Stimulated activated naive CD8-positive, alpha-beta T cell treated with anti-CD3 and anti-CD28 coated beads, Interleukin-15, Interleukin-2, amounts not matched to agents 100 ng/mL and 50 ng/mL, for 24 hours (primary cell): ENCODE data around the gene KAZN.

Source experiments
- H3K27ac Mint-ChIP-seq: one replicate; pipeline ENCODE4 v1.8.0; 2021; ENCODE audit warnings: mild to moderate bottlenecking, mixed read lengths
- H3K27me3 Mint-ChIP-seq: one replicate; pipeline ENCODE4 v1.8.0; 2021; ENCODE audit warnings: mixed read lengths
- H3K36me3 Mint-ChIP-seq: one replicate; pipeline ENCODE4 v1.8.0; 2021; ENCODE audit warnings: low read depth, mixed read lengths
- H3K4me1 Mint-ChIP-seq: one replicate; pipeline ENCODE4 v1.8.0; 2021; ENCODE audit warnings: low read depth, mixed read lengths
- H3K4me3 Mint-ChIP-seq: one replicate; pipeline ENCODE4 v1.8.0; 2021; ENCODE audit warnings: mild to moderate bottlenecking, mixed read lengths
- H3K9me3 Mint-ChIP-seq: one replicate; pipeline ENCODE4 v1.8.0; 2021; ENCODE audit warnings: mixed read lengths

KAZN gene

GRCh38 chr1:15060104-15060503 is 461.6 kb downstream of the KAZN start:
- Mint-ChIP-seq H3K27me3 (no peaks in the 10 kb centered on the region), H3K27ac (no peak overlapping the region), H3K4me3 (no peak overlapping the region), H3K9me3 (no peaks in the 10 kb centered on the region), H3K36me3 (no peaks in the 10 kb centered on the region), H3K4me1 (no peaks in the 10 kb centered on the region)

DNA sequence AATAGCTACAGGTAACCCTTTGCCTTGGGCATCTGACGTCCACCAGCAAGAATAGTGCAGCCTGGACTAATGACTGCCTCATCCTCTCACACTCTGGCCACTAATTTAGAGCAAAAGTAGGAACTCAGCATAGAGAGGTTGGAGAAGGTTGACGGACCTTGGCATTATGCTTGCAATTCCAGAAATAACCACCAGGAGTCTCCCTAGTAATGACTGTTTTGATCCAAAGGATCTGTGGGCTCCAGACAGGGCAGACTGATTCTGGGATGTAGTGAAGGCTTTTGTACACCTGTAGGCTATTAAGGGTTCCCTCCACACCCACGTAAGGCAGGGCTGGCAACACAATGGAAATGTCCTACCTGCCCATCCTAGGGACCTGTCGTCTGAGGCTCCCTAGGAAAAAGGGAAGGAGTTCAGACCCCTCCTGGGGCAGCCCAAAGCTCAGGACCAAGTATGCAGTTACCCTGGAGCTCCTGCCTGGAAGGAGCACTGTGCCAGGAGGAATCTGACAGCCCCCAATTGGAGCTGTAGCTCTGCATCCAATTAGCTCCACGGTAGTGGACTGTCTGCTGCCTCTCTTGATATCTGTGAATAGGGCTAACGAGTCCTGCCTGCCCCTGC is 464.1 kb downstream of the KAZN start:
- Mint-ChIP-seq H3K36me3 (no peaks in the 10 kb centered on the region), H3K9me3 (no peaks in the 10 kb centered on the region), H3K4me1 (peaks cover 4% of the 10 kb centered on the region), H3K27me3 (peaks cover 3% of the 10 kb centered on the region), H3K4me3 (no peak overlapping the region), H3K27ac (no peak overlapping the region)

GRCh38 chr1:15063346-15063745 is 464.9 kb downstream of the KAZN start:
- no peak overlapping the region for H3K4me3 Mint-ChIP-seq
- no peak overlapping the region for H3K27ac Mint-ChIP-seq
- no peaks in the 10 kb centered on the region for H3K9me3 Mint-ChIP-seq
- H3K4me1 Mint-ChIP-seq: peaks cover 4% of the 10 kb centered on the region
- H3K36me3 Mint-ChIP-seq: no peaks in the 10 kb centered on the region
- peaks cover 3% of the 10 kb centered on the region for H3K27me3 Mint-ChIP-seq

GRCh38 chr1:15063783-15064182 is 465.3 kb downstream of the KAZN start:
- H3K36me3 Mint-ChIP-seq: no peaks in the 10 kb centered on the region
- H3K27ac Mint-ChIP-seq: no peak overlapping the region
- H3K4me1 Mint-ChIP-seq: peaks cover 4% of the 10 kb centered on the region
- H3K4me3 Mint-ChIP-seq: no peak overlapping the region
- H3K27me3 Mint-ChIP-seq: peaks cover 3% of the 10 kb centered on the region
- no peaks in the 10 kb centered on the region for H3K9me3 Mint-ChIP-seq

GRCh38 chr1:15064217-15064929 is 465.9 kb downstream of the KAZN start:
- peaks cover 3% of the 10 kb centered on the region for H3K27me3 Mint-ChIP-seq
- H3K27ac Mint-ChIP-seq: no peak overlapping the region
- no peak overlapping the region for H3K4me3 Mint-ChIP-seq
- H3K36me3 Mint-ChIP-seq: no peaks in the 10 kb centered on the region
- H3K4me1 Mint-ChIP-seq: peaks cover 4% of the 10 kb centered on the region
- no peaks in the 10 kb centered on the region for H3K9me3 Mint-ChIP-seq

DNA sequence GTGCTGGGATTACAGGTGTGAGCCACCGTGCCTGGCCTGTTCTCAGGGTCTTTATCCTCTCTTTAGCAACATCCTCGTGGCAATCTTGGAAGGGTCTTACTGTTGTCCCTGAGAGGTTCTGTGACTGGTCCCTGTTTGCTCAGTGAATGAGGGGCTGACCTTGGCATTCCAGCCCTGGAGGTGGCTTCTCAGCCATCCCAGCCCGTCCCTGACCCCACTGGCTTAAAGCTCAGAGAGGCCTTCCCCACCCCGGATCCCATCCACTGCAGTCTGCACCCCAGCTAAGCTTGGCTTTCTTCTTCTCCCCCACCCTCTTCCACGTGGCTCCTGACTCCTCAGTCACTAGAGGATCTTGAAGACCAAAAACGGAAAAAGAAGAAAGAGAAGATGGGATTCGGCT is 466.8 kb downstream of the KAZN start:
- H3K4me1 Mint-ChIP-seq: peaks cover 4% of the 10 kb centered on the region
- H3K36me3 Mint-ChIP-seq: no peaks in the 10 kb centered on the region
- H3K27me3 Mint-ChIP-seq: peaks cover 3% of the 10 kb centered on the region
- no peaks in the 10 kb centered on the region for H3K9me3 Mint-ChIP-seq
- H3K4me3 Mint-ChIP-seq: no peak overlapping the region
- H3K27ac Mint-ChIP-seq: no peak overlapping the region

DNA sequence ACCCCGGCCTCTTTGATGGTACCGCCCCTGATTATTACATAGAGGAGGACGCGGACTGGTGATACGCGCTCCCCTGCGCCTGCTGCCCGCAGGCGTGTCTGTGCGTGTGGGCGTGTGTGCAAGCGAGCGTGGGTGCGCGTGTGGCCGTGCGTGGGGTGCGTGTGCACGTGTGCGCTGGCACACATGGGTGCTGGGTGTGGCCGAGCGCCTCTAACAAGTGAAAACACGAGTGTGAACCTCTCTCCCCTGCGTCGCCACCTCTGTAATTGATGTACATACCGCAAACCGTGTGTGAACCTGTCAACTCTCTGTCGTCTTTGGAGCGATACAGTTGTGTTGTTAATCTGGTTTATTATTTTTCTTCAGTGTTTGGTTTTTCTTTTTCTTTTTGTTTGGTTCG is 467.3 kb downstream of the KAZN start:
- no peaks in the 10 kb centered on the region for H3K9me3 Mint-ChIP-seq

DNA sequence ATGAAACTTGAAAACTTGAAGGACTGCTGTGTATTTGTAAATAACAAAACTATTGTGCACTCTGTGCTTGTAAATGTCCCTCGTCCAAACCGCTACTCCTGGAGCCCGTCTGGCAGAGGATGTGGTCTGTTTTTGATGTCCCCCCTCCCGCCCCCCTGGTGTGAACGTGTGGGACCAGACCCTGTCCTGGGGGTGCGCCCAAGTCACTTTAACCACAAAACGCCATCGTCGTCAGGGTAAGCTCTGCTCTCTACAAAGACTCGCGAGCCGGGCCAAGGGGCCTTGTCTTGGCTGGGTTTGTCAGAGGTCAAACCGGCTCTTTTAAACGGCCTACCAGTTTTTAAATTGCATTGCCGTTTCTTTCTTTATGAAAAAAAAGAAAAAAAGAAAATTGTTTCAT is 467.7 kb downstream of the KAZN start:
- Mint-ChIP-seq H3K9me3 (no peaks in the 10 kb centered on the region), H3K36me3 (no peaks in the 10 kb centered on the region), H3K4me3 (no peak overlapping the region), H3K27ac (no peak overlapping the region), H3K4me1 (peaks cover 4% of the 10 kb centered on the region), H3K27me3 (peaks cover 3% of the 10 kb centered on the region)

More for the DNA sequence above, 467.3 kb downstream of the KAZN start:
- Mint-ChIP-seq H3K4me1 (peaks cover 4% of the 10 kb centered on the region), H3K27ac (no peak overlapping the region), H3K36me3 (no peaks in the 10 kb centered on the region), H3K4me3 (no peak overlapping the region), H3K27me3 (peaks cover 3% of the 10 kb centered on the region)

DNA sequence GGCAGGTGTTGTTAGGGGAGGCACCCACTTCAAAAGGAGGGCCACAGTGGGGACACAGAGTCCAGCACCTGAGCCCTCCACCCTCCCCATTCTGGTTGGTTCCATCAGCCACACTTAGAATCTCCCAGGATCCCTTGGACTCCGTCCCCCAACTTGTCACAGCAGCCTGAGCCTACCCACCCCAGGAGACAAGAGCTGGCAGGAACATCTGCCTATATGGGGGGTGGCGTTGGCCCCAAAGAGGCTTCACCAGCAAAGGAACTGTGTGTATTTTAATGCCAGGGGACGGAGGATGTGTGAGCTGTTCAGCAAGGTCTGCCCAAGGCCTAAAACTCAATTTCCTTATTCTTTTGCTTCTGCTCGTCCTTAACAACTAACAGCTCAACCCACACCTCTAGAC is 468.7 kb downstream of the KAZN start:
- Mint-ChIP-seq H3K4me3 (no peak overlapping the region), H3K27ac (no peak overlapping the region), H3K4me1 (peaks cover 4% of the 10 kb centered on the region), H3K9me3 (no peaks in the 10 kb centered on the region), H3K36me3 (no peaks in the 10 kb centered on the region), H3K27me3 (peaks cover 3% of the 10 kb centered on the region)

DNA sequence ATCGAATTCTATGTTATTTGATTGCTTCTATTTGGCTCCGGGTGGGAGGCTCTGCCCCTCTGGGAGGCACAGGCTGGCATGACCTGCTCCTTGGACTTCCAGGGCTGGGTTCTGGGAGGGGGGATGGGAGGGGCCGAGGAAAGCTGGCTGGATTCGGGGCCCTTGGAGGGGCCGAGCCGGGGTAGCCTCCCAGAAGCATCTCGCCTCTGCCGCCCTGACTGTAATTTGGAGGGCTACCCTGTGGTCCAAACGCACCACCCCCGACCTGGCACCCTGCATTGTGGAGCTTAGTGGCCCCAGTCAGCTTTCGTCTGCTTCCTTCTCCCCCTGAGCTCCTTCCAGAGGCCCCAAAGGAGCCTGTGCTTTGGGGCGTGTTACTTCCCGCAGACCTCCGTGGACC is 469.7 kb downstream of the KAZN start:
- Mint-ChIP-seq H3K4me1 (peaks cover 4% of the 10 kb centered on the region), H3K4me3 (no peak overlapping the region), H3K27ac (no peak overlapping the region), H3K27me3 (peaks cover 3% of the 10 kb centered on the region), H3K9me3 (no peaks in the 10 kb centered on the region), H3K36me3 (no peaks in the 10 kb centered on the region)

- no peak overlapping the region for H3K27ac Mint-ChIP-seq
- H3K36me3 Mint-ChIP-seq: no peaks in the 10 kb centered on the region
- no peak overlapping the region for H3K4me3 Mint-ChIP-seq
- no peaks in the 10 kb centered on the region for H3K9me3 Mint-ChIP-seq
- peaks cover 4% of the 10 kb centered on the region for H3K4me1 Mint-ChIP-seq
- H3K27me3 Mint-ChIP-seq: peaks cover 3% of the 10 kb centered on the region
Observed at GRCh38 chr1:15068997-15069396, 470.5 kb downstream of the KAZN start.

DNA sequence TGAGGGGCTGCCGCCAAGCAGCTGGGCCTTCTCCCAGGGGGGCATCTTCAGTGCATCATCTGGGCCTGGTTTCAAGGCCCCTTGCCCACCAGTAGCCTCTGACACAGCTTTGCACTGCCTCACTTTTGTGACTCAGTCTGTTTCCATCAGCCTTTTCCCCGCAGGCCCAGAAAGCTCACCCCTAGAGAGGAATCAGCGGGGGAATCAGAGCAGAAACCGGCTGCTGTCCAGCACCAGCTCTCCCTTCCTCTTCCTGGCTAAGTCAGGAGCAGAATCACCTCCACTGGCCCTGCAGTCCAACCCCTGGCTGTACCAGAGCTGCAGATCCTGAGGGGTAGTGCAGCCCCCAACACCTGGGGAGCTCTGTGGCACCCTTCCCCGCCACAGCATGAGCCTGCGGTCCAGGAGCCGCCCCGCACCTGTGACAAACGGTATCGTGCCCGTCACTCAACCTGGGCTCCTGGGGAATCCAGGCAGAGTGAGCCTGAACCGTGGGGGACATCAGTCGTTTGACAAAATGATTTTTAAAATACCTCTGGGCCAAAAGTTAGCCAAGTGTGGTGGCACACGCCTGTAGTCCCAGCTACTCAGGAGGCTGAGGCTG is 471.8 kb downstream of the KAZN start:
- Mint-ChIP-seq H3K4me3 (no peak overlapping the region), H3K27me3 (peaks cover 3% of the 10 kb centered on the region), H3K27ac (no peak overlapping the region), H3K4me1 (peaks cover 4% of the 10 kb centered on the region), H3K36me3 (no peaks in the 10 kb centered on the region), H3K9me3 (no peaks in the 10 kb centered on the region)

DNA sequence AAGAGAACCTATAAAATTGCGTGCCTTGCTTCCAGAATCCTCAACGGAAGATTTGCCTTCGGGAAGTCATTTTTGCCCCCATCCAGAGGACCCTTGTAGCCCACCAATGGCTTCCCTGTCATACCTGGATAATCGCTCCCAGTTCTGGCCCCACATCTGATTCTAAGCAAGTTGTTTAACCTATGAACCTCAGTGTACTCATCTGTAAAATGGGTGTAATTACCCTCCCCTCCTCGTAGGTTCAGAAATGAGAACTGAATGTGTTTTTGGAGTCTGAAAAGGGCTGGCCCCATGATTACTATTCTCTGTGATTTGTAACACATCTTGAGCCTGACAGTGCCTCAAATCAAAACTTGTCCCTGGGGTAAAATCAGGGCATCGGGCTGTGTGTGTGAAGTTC is 473.5 kb downstream of the KAZN start:
- Mint-ChIP-seq H3K9me3 (no peaks in the 10 kb centered on the region), H3K36me3 (no peaks in the 10 kb centered on the region), H3K4me3 (no peak overlapping the region), H3K27me3 (peaks cover 3% of the 10 kb centered on the region), H3K27ac (no peak overlapping the region), H3K4me1 (no peaks in the 10 kb centered on the region)

DNA sequence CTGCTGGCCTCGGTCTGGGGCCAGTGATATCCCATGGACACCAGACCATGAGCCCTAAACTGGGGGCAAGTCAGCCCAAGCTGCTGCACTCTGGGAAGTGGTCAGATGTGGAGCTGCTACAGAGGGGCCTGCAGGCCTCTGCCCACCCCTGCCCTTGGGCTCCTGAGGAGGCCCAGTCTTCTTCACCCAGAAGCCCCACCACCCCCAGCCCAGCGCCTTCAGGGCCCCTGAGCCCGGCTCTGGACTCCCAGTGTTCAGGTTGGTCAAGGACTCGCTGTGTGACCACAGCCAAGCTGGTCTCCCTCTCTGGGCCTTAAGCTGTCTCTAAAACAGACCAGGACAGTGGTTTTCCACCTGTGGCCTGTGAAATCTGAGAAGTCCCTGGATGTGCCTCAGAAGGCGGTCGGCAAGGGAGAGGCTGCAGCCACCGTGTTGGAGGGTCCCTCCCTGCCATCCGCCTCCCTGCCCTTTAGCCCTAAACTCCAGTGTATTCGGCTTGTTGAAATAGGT is 475.4 kb downstream of the KAZN start:
- H3K27me3 Mint-ChIP-seq: no peaks in the 10 kb centered on the region
- no peak overlapping the region for H3K27ac Mint-ChIP-seq
- H3K4me1 Mint-ChIP-seq: no peaks in the 10 kb centered on the region
- H3K36me3 Mint-ChIP-seq: no peaks in the 10 kb centered on the region
- H3K9me3 Mint-ChIP-seq: no peaks in the 10 kb centered on the region
- H3K4me3 Mint-ChIP-seq: no peak overlapping the region

DNA sequence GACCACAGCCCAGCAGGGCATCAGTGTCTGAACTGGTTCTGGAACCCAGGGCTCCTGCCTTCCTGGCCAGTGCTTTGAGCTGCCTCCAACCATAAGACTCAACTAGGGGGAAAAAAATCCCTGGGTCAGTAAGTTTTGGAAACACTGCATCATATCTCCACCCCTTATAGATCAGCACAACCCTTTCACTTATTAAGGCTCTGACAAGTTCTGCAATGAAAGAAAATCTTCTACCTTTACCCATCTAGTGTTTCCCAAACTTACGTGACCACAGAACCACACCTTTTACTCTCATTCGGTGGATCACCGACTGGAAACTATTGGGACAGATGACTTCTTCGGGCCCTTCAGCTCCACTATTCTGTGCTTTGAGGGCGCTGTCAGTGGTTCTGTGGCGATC is 476.7 kb downstream of the KAZN start:
- no peaks in the 10 kb centered on the region for H3K4me1 Mint-ChIP-seq
- no peaks in the 10 kb centered on the region for H3K36me3 Mint-ChIP-seq
- no peak overlapping the region for H3K27ac Mint-ChIP-seq
- H3K9me3 Mint-ChIP-seq: no peaks in the 10 kb centered on the region
- no peak overlapping the region for H3K4me3 Mint-ChIP-seq
- H3K27me3 Mint-ChIP-seq: no peaks in the 10 kb centered on the region
